ENCODE measurements around the gene MAMDC4. TPM values are rescaled to one million over a fixed set of nuclear protein-coding genes. Genes with fewer than 3 reads are reported as not detected.

Gene MAMDC4
- total RNA-seq, 1 donor from 2014 or later: 8.5 TPM

GRCh38 chr9:136875155-136875554 is 23.0 kb downstream of the MAMDC4 start:
- H4K20me1 ChIP-seq (ENCODE audit: insufficient read depth, low read length): no peaks in the 10 kb centered on the region
- no peak for TF ChIP-seq EZH2 (IDR thresholded peaks at IDR 0.05; ENCODE audit: insufficient read depth, low read length)
- no peak for TF ChIP-seq CTCF (IDR thresholded peaks at IDR 0.05; ENCODE audit: insufficient read depth, low read depth, low read length)
- DNase-seq (ENCODE audit: low read depth): no peak
- Mint-ChIP-seq H3K4me3 (ENCODE audit: unreplicated experiment) (no peak overlapping the region), H3K27ac (ENCODE audit: unreplicated experiment) (no peak overlapping the region), H3K27me3 (ENCODE audit: low read depth, unreplicated experiment) (peaks cover 7% of the 10 kb centered on the region), H3K4me1 (ENCODE audit: low read depth, unreplicated experiment) (no peaks in the 10 kb centered on the region), H3K9me3 (ENCODE audit: unreplicated experiment) (peaks cover 5% of the 10 kb centered on the region), H3K36me3 (ENCODE audit: low read depth, unreplicated experiment) (peaks cover 3% of the 10 kb centered on the region)
- H3K27me3 ChIP-seq (ENCODE audit: insufficient read depth, low read length): no peaks in the 10 kb centered on the region
- no peak overlapping the region for H3K9ac ChIP-seq (ENCODE audit: low read length)
- H3K4me1 ChIP-seq (ENCODE audit: insufficient read depth, low read length): no peaks in the 10 kb centered on the region
- H3K9me3 ChIP-seq (ENCODE audit: insufficient read depth, low read depth, low read length): peaks cover 4% of the 10 kb centered on the region
- H3K4me2 ChIP-seq (ENCODE audit: low read length): no peak overlapping the region
- H3K36me3 ChIP-seq (ENCODE audit: insufficient read depth, low read length): no peaks in the 10 kb centered on the region
- FAIRE-seq: no peak
- no peaks in the 10 kb centered on the region for H3K79me2 ChIP-seq (ENCODE audit: insufficient read depth, low read length)
- H3K4me3 ChIP-seq (ENCODE audit: insufficient read depth, low read depth, low read length): no peak overlapping the region
- H2AFZ ChIP-seq (ENCODE audit: low read depth, low read length): no peak overlapping the region
- H3K27ac ChIP-seq (ENCODE audit: low read depth, low read length): no peak overlapping the region

DNA sequence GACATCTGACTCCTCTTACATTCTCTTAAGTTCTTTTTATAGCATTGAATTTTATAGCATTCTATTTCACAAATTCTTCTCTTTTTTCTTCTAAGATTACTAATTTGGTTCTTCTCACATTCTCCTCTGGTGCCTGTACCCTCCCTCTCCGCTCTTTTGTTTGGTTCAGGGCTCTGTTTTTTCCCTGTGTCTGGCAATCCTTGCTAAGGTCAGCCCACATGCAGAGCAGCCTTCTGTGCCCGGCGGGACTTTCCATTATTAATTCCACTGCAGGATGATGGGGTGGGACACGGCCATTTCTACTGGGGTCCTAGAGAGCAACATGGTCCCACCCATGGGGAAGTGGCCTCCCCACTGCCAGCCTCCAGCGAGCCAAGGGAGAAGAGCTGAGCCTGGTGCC is 24.3 kb downstream of the MAMDC4 start:
- Histone ChIP-seq H3K27me3 (ENCODE audit: insufficient read depth, low read length) (no peaks in the 10 kb centered on the region), H3K79me2 (ENCODE audit: insufficient read depth, low read length) (no peaks in the 10 kb centered on the region), H3K4me1 (ENCODE audit: insufficient read depth, low read length) (peaks cover 2% of the 10 kb centered on the region), H3K9me3 (ENCODE audit: insufficient read depth, low read depth, low read length) (peaks cover 4% of the 10 kb centered on the region), H3K36me3 (ENCODE audit: insufficient read depth, low read length) (no peaks in the 10 kb centered on the region), H4K20me1 (ENCODE audit: insufficient read depth, low read length) (no peaks in the 10 kb centered on the region), H2AFZ (ENCODE audit: low read depth, low read length) (no peak overlapping the region), H3K4me2 (ENCODE audit: low read length) (no peak overlapping the region), H3K9ac (ENCODE audit: low read length) (no peak overlapping the region), H3K4me3 (ENCODE audit: insufficient read depth, low read depth, low read length) (no peak overlapping the region), H3K27ac (ENCODE audit: low read depth, low read length) (no peak overlapping the region)
- no peak for DNase-seq (ENCODE audit: low read depth)
- FAIRE-seq: no peak
- Mint-ChIP-seq H3K9me3 (ENCODE audit: unreplicated experiment) (peaks cover 2% of the 10 kb centered on the region), H3K4me3 (ENCODE audit: unreplicated experiment) (peak overlapping the region; percentile 42), H3K4me1 (ENCODE audit: low read depth, unreplicated experiment) (peaks cover 2% of the 10 kb centered on the region), H3K27me3 (ENCODE audit: low read depth, unreplicated experiment) (peaks cover 7% of the 10 kb centered on the region), H3K27ac (ENCODE audit: unreplicated experiment) (no peak overlapping the region), H3K36me3 (ENCODE audit: low read depth, unreplicated experiment) (peaks cover 3% of the 10 kb centered on the region)
- no peak for TF ChIP-seq CTCF (IDR thresholded peaks at IDR 0.05; ENCODE audit: insufficient read depth, low read depth, low read length)
- TF ChIP-seq EZH2 (IDR thresholded peaks at IDR 0.05; ENCODE audit: insufficient read depth, low read length): no peak

GRCh38 chr9:136880651-136881050 is 28.5 kb downstream of the MAMDC4 start:
- Mint-ChIP-seq H3K4me3 (ENCODE audit: unreplicated experiment) (no peak overlapping the region), H3K9me3 (ENCODE audit: unreplicated experiment) (peaks cover 2% of the 10 kb centered on the region), H3K27me3 (ENCODE audit: low read depth, unreplicated experiment) (peaks cover 7% of the 10 kb centered on the region), H3K27ac (ENCODE audit: unreplicated experiment) (no peak overlapping the region), H3K36me3 (ENCODE audit: low read depth, unreplicated experiment) (no peaks in the 10 kb centered on the region), H3K4me1 (ENCODE audit: low read depth, unreplicated experiment) (peaks cover 7% of the 10 kb centered on the region)
- Histone ChIP-seq H3K36me3 (ENCODE audit: insufficient read depth, low read length) (no peaks in the 10 kb centered on the region), H4K20me1 (ENCODE audit: insufficient read depth, low read length) (no peaks in the 10 kb centered on the region), H2AFZ (ENCODE audit: low read depth, low read length) (no peak overlapping the region), H3K27ac (ENCODE audit: low read depth, low read length) (no peak overlapping the region), H3K4me1 (ENCODE audit: insufficient read depth, low read length) (peaks cover 15% of the 10 kb centered on the region), H3K4me2 (ENCODE audit: low read length) (no peak overlapping the region), H3K9ac (ENCODE audit: low read length) (no peak overlapping the region), H3K27me3 (ENCODE audit: insufficient read depth, low read length) (no peaks in the 10 kb centered on the region), H3K9me3 (ENCODE audit: insufficient read depth, low read depth, low read length) (no peaks in the 10 kb centered on the region), H3K4me3 (ENCODE audit: insufficient read depth, low read depth, low read length) (no peak overlapping the region), H3K79me2 (ENCODE audit: insufficient read depth, low read length) (no peaks in the 10 kb centered on the region)
- DNase-seq (ENCODE audit: low read depth) (no peak), FAIRE-seq (no peak)
- no peak for TF ChIP-seq EZH2 (IDR thresholded peaks at IDR 0.05; ENCODE audit: insufficient read depth, low read length)
- TF ChIP-seq CTCF (IDR thresholded peaks at IDR 0.05; ENCODE audit: insufficient read depth, low read depth, low read length): no peak
